ENCODE data around the gene ZNF662. TPM values are rescaled to one million over a fixed set of nuclear protein-coding genes. Genes with fewer than 3 reads are reported as not detected.

ZNF662 gene
- total RNA-seq, 1 donor from 2014 or later, result 0.42 TPM

- Mint-ChIP-seq H3K9me3 (no peaks in the 10 kb centered on the region), H3K4me1 (peaks cover 2% of the 10 kb centered on the region), H3K27me3 (no peaks in the 10 kb centered on the region), H3K4me3 (no peak within 1 kb of the TSS), H3K27ac (no peak within 1 kb of the TSS), H3K36me3 (ENCODE audit: low read depth) (no peaks in the 10 kb centered on the region)
- intact Hi-C loops (cut with micrococcal nuclease), result no loop called here
- ChIA-PET CTCF (interaction anchor here (1.6 kb wide), 1 partner anchor 96 kb away, joined by 4 read pairs; no protein-coding TSS in a partner anchor), POLR2A (no interaction called here)
- DNase-seq (no peak), ATAC-seq (ENCODE audit: low read depth) (no peak)
- TF ChIP-seq CTCF (IDR thresholded peaks at IDR 0.05), result no peak
These were observed 30.4 kb upstream of the ZNF662 start, which contains the start of gene CYP8B1 for GRCh38 chr3:42875325-42876151. Gene CYP8B1 (minus strand): TSS chr3:42875879. CDS start chr3:42875816, 63 bp downstream.

- Mint-ChIP-seq H3K9me3 (no peaks in the 10 kb centered on the region), H3K27me3 (no peaks in the 10 kb centered on the region), H3K4me3 (no peak overlapping the region), H3K4me1 (peaks cover 8% of the 10 kb centered on the region), H3K36me3 (ENCODE audit: low read depth) (no peaks in the 10 kb centered on the region), H3K27ac (no peak overlapping the region)
- intact Hi-C loops (cut with micrococcal nuclease), result no loop called here
- ChIA-PET CTCF (interaction anchor here (1.6 kb wide), 1 partner anchor 97 kb away, joined by 4 read pairs; no protein-coding TSS in a partner anchor), POLR2A (no interaction called here)
- ATAC-seq (ENCODE audit: low read depth), result no peak
- no peak for DNase-seq
- TF ChIP-seq CTCF (IDR thresholded peaks at IDR 0.05), result no peak
These were observed 29.5 kb upstream of the ZNF662 start for GRCh38 chr3:42876401-42876800.

- Mint-ChIP-seq H3K36me3 (ENCODE audit: low read depth) (no peaks in the 10 kb centered on the region), H3K27me3 (no peaks in the 10 kb centered on the region), H3K4me3 (no peak overlapping the region), H3K27ac (no peak overlapping the region), H3K4me1 (peaks cover 10% of the 10 kb centered on the region), H3K9me3 (no peaks in the 10 kb centered on the region)
- intact Hi-C loops (cut with micrococcal nuclease), result no loop called here
- no peak for TF ChIP-seq CTCF (IDR thresholded peaks at IDR 0.05)
- ChIA-PET CTCF (interaction anchor here (1.6 to 3.3 kb wide), 2 partner anchors 46 to 97 kb away, joined by 4 to 18 read pairs; no protein-coding TSS in a partner anchor), POLR2A (no interaction called here)
- no peak for ATAC-seq (ENCODE audit: low read depth)
- DNase-seq, result no peak
These were observed 28.8 kb upstream of the ZNF662 start for GRCh38 chr3:42876940-42877720.

GRCh38 chr3:42877881-42878280 is 28.1 kb upstream of the ZNF662 start:
- Mint-ChIP-seq H3K27me3 (no peaks in the 10 kb centered on the region), H3K27ac (no peak overlapping the region), H3K9me3 (no peaks in the 10 kb centered on the region), H3K4me3 (no peak overlapping the region), H3K36me3 (ENCODE audit: low read depth) (no peaks in the 10 kb centered on the region), H3K4me1 (peaks cover 10% of the 10 kb centered on the region)
- ChIA-PET CTCF (interaction anchor here (1.9 to 3.3 kb wide), 3 partner anchors 38 to 98 kb away, joined by 7 to 18 read pairs (median 9); no protein-coding TSS in a partner anchor), POLR2A (no interaction called here)
- intact Hi-C loops (cut with micrococcal nuclease), result no loop called here
- no peak for DNase-seq
- no peak for ATAC-seq (ENCODE audit: low read depth)
- TF ChIP-seq CTCF (IDR thresholded peaks at IDR 0.05), result no peak

- Mint-ChIP-seq H3K27me3 (no peaks in the 10 kb centered on the region), H3K9me3 (no peaks in the 10 kb centered on the region), H3K4me3 (peak overlapping the region; percentile 80), H3K27ac (peak overlapping the region; percentile 7), H3K36me3 (ENCODE audit: low read depth) (no peaks in the 10 kb centered on the region), H3K4me1 (peaks cover 10% of the 10 kb centered on the region)
- no peak for ATAC-seq (ENCODE audit: low read depth)
- DNase-seq, result no peak
- ChIA-PET CTCF (interaction anchor here (2.0 to 3.3 kb wide), 2 partner anchors 40 to 49 kb away, joined by 7 to 18 read pairs; no protein-coding TSS in a partner anchor), POLR2A (no interaction called here)
- no peak for TF ChIP-seq CTCF (IDR thresholded peaks at IDR 0.05)
- intact Hi-C loops (cut with micrococcal nuclease), result loop anchor here (2.0 to 5.0 kb wide), 3 partner anchors 41 to 378 kb away; partner anchors contain the start of genes CCDC13 and VIPR1
These were observed 25.8 kb upstream of the ZNF662 start for GRCh38 chr3:42880183-42880582.

Measured in activated B cell treated with CpG ODN at 0.5 μM for 24 hours (primary cell).